ENCODE data around the gene PGRMC2.

PGRMC2 gene

GRCh38 chr4:128303986-128304385 is 16.4 kb upstream of the PGRMC2 start:
- DNase-seq (ENCODE audit: low read depth), result no peak
- no peak for TF ChIP-seq CTCF (IDR thresholded peaks at IDR 0.05; ENCODE audit: control insufficient read depth, insufficient read depth, low read depth, low read length, missing control alignments)
- H3K4me3 ChIP-seq (ENCODE audit: control insufficient read depth, low read depth, low read length), result no peak overlapping the region

GRCh38 chr4:128303405-128303785 is 15.8 kb upstream of the PGRMC2 start:
- no peak for TF ChIP-seq CTCF (IDR thresholded peaks at IDR 0.05; ENCODE audit: control insufficient read depth, insufficient read depth, low read depth, low read length, missing control alignments)
- no peak for DNase-seq (ENCODE audit: low read depth)
- H3K4me3 ChIP-seq (ENCODE audit: control insufficient read depth, low read depth, low read length), result no peak overlapping the region

DNA sequence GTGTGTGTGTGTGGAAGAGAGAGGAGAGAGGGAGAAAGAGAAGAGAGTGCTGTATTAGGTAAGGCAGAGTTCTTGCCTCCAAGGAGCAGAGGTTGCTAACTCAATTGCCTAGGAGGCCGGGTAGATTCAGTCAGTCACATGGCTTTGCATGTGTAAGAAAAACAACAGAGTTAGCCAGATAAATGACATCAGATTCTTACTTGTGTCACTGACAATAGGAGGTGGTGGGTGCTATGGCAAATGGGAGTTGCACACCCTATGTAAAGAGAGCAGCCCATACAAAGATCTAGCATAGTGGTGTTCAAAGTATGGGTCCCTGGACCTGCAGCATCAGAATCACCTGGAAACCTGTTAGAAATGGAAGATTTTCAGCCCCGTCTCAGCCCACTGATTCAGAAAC is 14.4 kb upstream of the PGRMC2 start:
- TF ChIP-seq CTCF (IDR thresholded peaks at IDR 0.05; ENCODE audit: control insufficient read depth, insufficient read depth, low read depth, low read length, missing control alignments), result no peak
- no peak overlapping the region for H3K4me3 ChIP-seq (ENCODE audit: control insufficient read depth, low read depth, low read length)
- no peak for DNase-seq (ENCODE audit: low read depth)

- TF ChIP-seq CTCF (IDR thresholded peaks at IDR 0.05; ENCODE audit: control insufficient read depth, insufficient read depth, low read depth, low read length, missing control alignments), result no peak
- DNase-seq (ENCODE audit: low read depth), result no peak
- H3K4me3 ChIP-seq (ENCODE audit: control insufficient read depth, low read depth, low read length), result no peak overlapping the region
Measured at GRCh38 chr4:128299848-128300247, 12.2 kb upstream of the PGRMC2 start.

- TF ChIP-seq CTCF (IDR thresholded peaks at IDR 0.05; ENCODE audit: control insufficient read depth, insufficient read depth, low read depth, low read length, missing control alignments), result no peak
- DNase-seq (ENCODE audit: low read depth), result no peak
Measured at GRCh38 chr4:128298852-128299251, 11.2 kb upstream of the PGRMC2 start.

DNA sequence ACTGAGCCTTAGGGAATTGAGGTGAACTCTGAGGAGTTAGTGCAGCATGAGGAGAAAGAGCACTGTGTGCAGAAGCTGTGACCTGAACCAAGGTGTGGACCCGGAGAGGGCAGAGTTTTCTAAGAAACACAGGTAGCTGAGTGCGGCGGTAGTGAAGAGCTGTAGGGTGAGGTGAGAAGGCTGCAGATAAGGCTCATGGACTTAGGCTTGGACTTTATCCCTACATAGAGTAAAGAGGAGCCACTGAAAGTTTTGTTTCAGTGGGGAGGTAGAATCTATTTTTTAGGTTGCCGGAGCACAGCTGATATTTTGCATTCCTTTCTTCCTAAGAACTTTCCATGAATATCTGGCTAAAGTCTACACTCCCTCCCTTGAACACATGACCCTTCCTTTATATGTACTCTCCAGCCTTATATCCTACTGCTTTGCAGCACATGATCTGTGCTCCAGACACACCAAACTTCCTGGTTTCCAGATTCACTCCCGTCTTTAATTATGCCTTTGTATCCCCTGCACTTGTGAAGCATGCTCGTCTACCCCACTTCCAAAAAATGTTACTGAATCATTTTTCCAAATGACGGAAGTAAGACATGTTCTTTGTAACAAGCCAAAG is 10.6 kb upstream of the PGRMC2 start:
- no peak for DNase-seq (ENCODE audit: low read depth)
- TF ChIP-seq CTCF (IDR thresholded peaks at IDR 0.05; ENCODE audit: control insufficient read depth, insufficient read depth, low read depth, low read length, missing control alignments), result no peak
- no peak overlapping the region for H3K4me3 ChIP-seq (ENCODE audit: control insufficient read depth, low read depth, low read length)

More at GRCh38 chr4:128298852-128299251, 11.2 kb upstream of the PGRMC2 start:
- H3K4me3 ChIP-seq (ENCODE audit: control insufficient read depth, low read depth, low read length), result no peak overlapping the region

- no peak for TF ChIP-seq CTCF (IDR thresholded peaks at IDR 0.05; ENCODE audit: control insufficient read depth, insufficient read depth, low read depth, low read length, missing control alignments)
- H3K4me3 ChIP-seq (ENCODE audit: control insufficient read depth, low read depth, low read length), result no peak overlapping the region
- no peak for DNase-seq (ENCODE audit: low read depth)
Measured at GRCh38 chr4:128295255-128295654, 7.6 kb upstream of the PGRMC2 start.

Measured in AG09309 (cell line).